AG10803 (cell line): ENCODE data around the gene GALK1.

ENCODE experiments used
- DNase-seq: peaks from one replicate; pipeline ENCODE4 v3.0.0; 2010; ENCODE audit warnings: low read depth
- H3K4me3 ChIP-seq: 2 replicates; pipeline ENCODE4 v1.5.1; 2011; ENCODE audit warnings: mild to moderate bottlenecking, low read length, control low read depth
- TF ChIP-seq, protein P1 (sequence below): conservative IDR thresholded peaks from 2 replicates; pipeline ENCODE4 v1.5.1; 2011; ENCODE audit warnings: mild to moderate bottlenecking, low read length, control low read depth, inconsistent platforms

The GALK1 gene

DNA sequence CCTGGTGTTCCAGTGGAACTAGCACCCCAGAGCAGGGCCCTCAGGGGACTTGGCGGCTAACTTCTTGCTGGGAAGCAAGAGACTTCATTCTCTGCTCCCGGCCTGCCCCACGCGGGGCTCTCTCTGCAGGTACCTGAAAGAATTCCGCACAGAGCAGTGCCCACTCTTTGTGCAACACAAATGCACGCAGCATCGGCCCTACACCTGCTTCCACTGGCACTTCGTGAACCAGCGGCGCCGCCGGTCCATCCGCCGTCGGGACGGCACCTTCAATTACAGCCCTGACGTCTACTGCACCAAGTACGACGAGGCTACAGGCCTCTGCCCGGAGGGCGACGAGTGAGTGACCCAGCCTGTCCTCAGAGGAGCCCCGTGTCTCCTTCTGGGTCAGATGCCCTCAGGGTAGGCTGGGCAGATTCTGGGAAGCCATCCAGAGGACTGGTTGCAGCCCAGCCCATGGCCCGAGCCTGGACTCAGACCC lies 44.7 kb upstream of the GALK1 start:
- TF ChIP-seq, protein P1, sequence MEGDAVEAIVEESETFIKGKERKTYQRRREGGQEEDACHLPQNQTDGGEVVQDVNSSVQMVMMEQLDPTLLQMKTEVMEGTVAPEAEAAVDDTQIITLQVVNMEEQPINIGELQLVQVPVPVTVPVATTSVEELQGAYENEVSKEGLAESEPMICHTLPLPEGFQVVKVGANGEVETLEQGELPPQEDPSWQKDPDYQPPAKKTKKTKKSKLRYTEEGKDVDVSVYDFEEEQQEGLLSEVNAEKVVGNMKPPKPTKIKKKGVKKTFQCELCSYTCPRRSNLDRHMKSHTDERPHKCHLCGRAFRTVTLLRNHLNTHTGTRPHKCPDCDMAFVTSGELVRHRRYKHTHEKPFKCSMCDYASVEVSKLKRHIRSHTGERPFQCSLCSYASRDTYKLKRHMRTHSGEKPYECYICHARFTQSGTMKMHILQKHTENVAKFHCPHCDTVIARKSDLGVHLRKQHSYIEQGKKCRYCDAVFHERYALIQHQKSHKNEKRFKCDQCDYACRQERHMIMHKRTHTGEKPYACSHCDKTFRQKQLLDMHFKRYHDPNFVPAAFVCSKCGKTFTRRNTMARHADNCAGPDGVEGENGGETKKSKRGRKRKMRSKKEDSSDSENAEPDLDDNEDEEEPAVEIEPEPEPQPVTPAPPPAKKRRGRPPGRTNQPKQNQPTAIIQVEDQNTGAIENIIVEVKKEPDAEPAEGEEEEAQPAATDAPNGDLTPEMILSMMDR: no peak

DNA sequence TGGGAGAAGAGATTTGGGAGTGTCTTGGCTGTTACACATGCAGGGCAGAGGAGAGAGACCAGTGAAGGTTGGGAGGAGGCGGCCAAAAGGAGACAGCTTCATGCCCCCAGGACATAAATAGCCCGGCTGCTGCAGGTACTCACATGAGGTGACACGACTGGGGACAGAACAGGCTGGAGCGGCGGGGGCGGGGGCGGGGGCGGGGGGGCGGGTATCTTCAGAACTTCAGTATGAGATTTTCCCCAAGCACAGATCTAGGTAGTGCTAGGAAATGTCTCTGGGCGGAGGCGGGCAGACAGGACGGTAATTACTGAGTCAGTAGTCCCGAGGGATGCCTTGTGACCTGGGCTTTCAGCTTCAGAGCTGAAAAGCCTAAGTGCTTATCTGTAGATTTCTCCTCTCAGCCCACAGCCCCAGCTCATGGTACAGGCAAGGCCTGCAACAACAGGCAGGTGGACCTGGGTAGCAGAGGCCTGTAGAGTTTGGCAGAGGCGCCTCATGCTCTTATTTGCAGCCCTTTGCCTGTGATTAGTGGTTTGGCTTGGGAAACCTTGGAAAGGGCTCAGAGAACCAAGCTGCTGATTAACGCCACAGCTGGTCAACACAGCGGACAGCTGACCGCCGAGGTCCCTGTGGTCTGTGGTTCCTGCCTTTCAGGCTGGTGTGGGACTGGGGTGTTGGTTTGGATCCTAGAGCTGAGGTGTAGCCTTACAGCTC lies 44.1 kb upstream of the GALK1 start:
- TF ChIP-seq, protein P1: no peak
- no peak overlapping the region for H3K4me3 ChIP-seq
- DNase-seq: peak; percentile 66

More for the DNA sequence above, 44.7 kb upstream of the GALK1 start:
- no peak overlapping the region for H3K4me3 ChIP-seq
- DNase-seq: no peak

DNA sequence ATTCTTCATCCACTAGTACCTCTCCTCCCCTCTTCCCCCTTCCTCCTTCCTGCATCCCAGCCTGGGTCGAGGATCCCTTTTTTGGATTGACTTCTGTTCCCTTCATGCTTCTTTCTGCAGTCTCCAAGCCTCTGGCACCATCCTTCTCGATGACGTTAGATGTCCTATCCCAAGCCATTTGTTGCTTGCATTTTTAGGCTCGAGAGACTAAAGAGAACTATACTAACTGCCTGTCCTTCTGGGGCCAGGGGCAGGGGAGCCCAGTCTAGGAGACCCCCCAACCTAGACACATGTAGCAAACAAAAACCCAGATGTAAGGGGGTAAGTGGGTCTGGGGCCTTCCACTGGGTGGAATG lies 43.5 kb upstream of the GALK1 start:
- DNase-seq: no peak
- TF ChIP-seq, protein P1: no peak
- H3K4me3 ChIP-seq: no peak overlapping the region

DNA sequence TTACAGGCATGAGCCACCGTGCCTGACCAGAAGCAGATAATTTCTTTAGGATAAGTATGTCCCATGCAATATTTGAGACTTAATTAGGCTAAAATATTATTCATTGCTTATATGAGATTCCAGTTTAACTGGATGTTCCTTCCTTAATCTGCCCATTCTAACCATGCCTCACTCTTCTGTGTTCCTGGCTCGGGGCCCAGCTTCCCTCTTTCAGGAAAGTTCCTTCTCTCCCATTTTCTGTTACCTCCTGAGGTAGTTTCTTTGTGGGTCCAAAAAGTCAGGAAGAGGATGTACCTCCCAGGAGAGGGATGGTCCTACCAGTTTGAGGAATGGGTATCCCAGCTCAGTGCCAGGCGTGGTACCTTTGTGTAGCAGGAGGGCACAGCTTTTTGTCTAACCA lies 42.9 kb upstream of the GALK1 start:
- no peak for DNase-seq
- H3K4me3 ChIP-seq: no peak overlapping the region
- TF ChIP-seq, protein P1: no peak

DNA sequence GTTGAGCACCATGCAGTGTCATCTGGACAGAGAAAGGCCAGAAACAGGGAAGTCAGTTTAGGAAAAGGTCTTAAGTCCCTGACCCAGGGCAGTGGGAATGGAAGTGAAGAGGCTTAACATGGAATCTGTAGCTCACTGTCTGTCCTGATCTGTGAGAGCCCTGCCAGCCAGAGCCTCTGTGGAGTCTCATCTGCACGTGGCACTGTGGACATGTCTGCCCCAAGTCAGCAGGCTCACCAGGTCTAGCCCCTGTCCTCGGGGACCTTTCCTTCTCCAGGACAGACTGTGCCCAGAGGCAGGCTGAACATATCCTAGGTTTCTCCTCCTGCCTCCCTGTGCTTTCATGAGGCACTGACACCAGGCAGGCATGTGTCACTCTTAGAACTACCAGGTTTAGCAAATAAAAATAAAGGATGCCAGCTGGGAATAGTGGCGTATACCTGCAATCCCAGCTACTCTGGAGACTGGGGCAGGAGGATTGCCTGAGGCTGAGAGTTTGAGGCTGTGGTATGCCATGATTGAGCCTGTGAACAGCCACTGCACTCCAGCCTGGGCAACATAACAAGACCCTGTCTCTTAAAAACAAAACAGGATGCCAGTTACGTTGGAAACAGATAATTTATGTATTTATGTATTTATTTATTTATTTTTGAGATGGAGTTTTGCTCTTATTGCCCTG lies 42.0 kb upstream of the GALK1 start:
- TF ChIP-seq, protein P1: no peak
- no peak for DNase-seq
- H3K4me3 ChIP-seq: no peak overlapping the region

DNA sequence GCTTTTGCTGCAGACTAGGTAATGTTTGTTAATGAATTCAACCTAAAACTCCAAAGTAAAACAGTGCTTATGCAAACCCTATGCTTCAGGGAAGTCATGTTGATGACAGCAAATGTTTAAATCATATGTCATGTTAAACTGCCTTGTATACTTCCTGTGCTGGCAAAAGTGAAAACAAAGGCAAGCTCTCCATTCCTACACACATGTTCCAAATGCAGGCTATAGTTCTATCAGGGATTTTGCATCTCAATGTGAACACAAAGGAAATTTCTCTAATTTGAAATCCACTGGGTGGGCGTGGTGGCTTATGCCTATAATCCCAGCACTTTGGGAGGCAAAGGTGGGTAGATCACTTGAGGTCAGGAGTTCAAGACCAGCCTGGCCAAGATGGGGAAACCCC lies 38.9 kb upstream of the GALK1 start:
- TF ChIP-seq, protein P1: no peak
- no peak overlapping the region for H3K4me3 ChIP-seq
- no peak for DNase-seq

DNA sequence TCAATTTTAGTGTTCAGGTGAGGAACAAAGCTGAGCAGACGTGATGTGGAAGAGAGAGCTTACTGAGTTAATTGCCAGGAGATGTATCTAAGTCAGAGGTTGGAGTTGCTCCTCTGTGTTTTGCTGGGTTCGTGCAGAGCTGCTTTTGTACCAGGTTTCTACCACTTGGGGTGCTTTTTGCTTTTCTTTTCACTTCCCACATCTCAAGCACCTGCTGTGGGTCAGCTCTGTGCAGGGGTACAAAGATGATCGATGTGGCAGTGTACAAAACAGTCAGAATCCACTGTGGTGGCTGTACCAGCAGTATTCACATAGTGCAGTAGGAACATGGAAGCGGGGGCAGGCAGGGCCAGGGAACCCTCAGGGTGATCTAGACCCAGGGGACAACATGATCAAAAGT lies 34.4 kb upstream of the GALK1 start:
- H3K4me3 ChIP-seq: no peak overlapping the region
- TF ChIP-seq, protein P1: no peak
- DNase-seq: no peak
